LNCaP clone FGC (cell line): ENCODE results near the gene USP47.
A peak's percentile ranks its signal among the peaks of the same experiment; 100 is the strongest.

ENCODE experiments used
- DNase-seq: peaks from one replicate; pipeline ENCODE4 v3.0.0-alpha.2; 2011; ENCODE audit warnings: low read depth
- H3K4me3 ChIP-seq: 2 replicates; pipeline ENCODE4 v1.5.1; 2011; ENCODE audit warnings: mild to moderate bottlenecking, low read depth, low read length, control low read depth
- CTCF ChIP-seq: IDR thresholded peaks from 2 replicates; pipeline ENCODE4 v1.5.1; 2012; ENCODE audit warnings: mild to moderate bottlenecking; ENCODE audit not compliant: control insufficient read depth, insufficient read depth; ENCODE audit errors: extremely low read depth

Gene USP47

GRCh38 chr11:11843211-11843621, 1.4 kb downstream of the USP47 start:
- peak; percentile 56 for DNase-seq
- H3K4me3 ChIP-seq: peak overlapping the region; percentile 75
- no peak for TF ChIP-seq CTCF

- no peak for TF ChIP-seq CTCF
- H3K4me3 ChIP-seq: peak overlapping the region; percentile 75
- no peak for DNase-seq
Measured at GRCh38 chr11:11843642-11844041, 1.9 kb downstream of the USP47 start.

- peak overlapping the region; percentile 75 for H3K4me3 ChIP-seq
- DNase-seq: no peak
- no peak for TF ChIP-seq CTCF
Measured at GRCh38 chr11:11844272-11844671, 2.5 kb downstream of the USP47 start.

DNA sequence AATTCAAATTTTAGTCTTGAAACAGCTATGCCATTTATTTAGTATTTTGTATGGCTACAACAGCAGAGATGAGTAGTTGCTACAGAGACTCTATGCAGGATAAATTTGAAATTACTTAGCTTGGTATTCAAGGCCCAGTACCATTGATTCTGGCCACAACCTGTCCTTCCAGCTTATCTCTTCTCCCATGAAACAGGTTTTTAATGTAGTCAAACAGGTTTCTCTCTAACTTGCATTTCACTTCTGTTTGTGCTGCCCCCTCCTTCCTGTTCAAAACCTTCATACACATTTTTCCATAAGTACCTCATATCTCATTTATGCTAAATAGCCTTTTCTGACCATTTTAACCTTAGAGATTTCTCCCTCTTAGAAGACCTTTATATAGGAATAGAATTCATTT, 3.3 kb downstream of the USP47 start:
- TF ChIP-seq CTCF: no peak
- peak; percentile 92 for DNase-seq
- peak overlapping the region; percentile 75 for H3K4me3 ChIP-seq

GRCh38 chr11:11845551-11845950, 3.8 kb downstream of the USP47 start:
- DNase-seq: no peak
- H3K4me3 ChIP-seq: peak overlapping the region; percentile 75
- no peak for TF ChIP-seq CTCF

- no peak overlapping the region for H3K4me3 ChIP-seq
- no peak for TF ChIP-seq CTCF
- no peak for DNase-seq
Measured at GRCh38 chr11:11847082-11847481, 5.3 kb downstream of the USP47 start.

- DNase-seq: no peak
- no peak overlapping the region for H3K4me3 ChIP-seq
- peak; percentile 65 for TF ChIP-seq CTCF
Measured at GRCh38 chr11:11848891-11849746, 7.3 kb downstream of the USP47 start.
